ENCODE results near the gene PDIA6.

PDIA6 gene

DNA sequence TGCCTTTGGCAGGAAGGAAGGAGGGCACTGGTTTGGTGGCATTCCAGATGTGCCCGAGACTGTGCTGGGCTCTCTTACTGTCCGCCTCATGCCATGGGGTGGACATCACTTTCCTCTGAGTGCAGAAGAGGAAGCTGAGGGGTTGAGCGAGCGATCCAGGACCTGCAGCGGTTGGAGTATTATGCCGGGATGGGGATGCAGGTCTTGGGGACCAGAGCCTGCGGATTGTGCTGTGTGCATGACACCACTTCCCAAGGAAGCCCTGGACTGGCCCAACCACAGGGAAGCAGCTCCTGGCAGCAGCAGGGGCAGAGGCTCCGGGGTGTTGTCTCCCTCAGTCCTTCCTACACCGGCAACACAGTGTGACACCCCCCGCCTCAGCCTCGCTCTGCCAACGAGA lies 46.7 kb downstream of the PDIA6 start:
- Histone ChIP-seq H3K4me1 (peaks cover 34% of the 10 kb centered on the region), H3K27ac (no peak overlapping the region), H3K36me3 (no peaks in the 10 kb centered on the region), H3K27me3 (no peaks in the 10 kb centered on the region), H3K4me2 (no peak overlapping the region), H4K20me1 (no peaks in the 10 kb centered on the region), H3K9me3 (no peaks in the 10 kb centered on the region), H3K9ac (no peak overlapping the region), H3K4me3 (no peak overlapping the region)
- TF ChIP-seq Cebpa-rat (IDR thresholded peaks at IDR 0.05) = no peak

DNA sequence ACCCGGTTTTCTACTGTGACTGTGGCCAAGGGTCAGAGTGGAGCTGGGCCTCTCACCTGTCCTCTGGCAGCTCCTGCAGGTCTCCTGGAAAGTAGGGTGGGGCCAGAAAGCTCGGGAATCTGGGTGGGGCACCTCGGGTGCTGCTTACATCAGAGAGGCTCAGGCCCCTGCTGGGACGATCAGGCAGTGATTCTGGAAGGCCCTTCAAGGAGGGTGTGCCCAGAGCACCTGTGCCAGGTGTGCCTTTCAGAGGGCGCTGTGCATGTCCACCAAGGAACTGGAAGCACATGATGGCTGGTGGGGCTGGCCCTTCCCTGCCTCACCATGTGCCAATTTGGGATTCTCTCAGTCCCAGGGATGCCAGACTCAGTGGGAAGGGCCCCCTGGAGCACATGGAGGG lies 47.1 kb downstream of the PDIA6 start:
- no peak overlapping the region for H3K9ac ChIP-seq
- H3K27me3 ChIP-seq = no peaks in the 10 kb centered on the region
- no peak for TF ChIP-seq Cebpa-rat (IDR thresholded peaks at IDR 0.05)
- no peak overlapping the region for H3K4me3 ChIP-seq
- H3K4me1 ChIP-seq = peaks cover 34% of the 10 kb centered on the region
- H4K20me1 ChIP-seq = no peaks in the 10 kb centered on the region
- no peak overlapping the region for H3K27ac ChIP-seq
- no peaks in the 10 kb centered on the region for H3K36me3 ChIP-seq
- no peaks in the 10 kb centered on the region for H3K9me3 ChIP-seq
- H3K4me2 ChIP-seq = peak overlapping the region; percentile 94; the same call in 1 of the 2 replicates

DNA sequence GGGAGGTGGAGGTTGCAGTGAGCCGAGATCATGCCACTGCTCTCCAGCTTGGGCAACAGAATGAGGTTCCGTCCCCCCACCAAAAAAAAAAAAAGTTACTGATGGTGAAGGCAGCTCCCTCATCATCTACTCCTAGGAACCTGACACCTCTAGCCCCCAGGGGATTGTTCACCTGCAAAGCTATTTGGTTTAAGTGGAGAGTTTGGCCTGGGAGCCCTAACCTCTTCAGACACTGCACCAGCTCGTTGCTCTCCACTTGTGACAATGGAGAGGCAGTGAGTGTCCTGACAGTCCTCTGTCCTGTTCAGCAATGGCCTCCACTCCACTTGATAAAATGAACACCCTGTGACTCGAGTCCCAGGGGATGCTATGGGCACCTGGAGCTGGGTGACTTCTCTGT lies 47.7 kb downstream of the PDIA6 start:
- Histone ChIP-seq H3K9me3 (no peaks in the 10 kb centered on the region), H3K4me2 (peak overlapping the region; percentile 94)

DNA sequence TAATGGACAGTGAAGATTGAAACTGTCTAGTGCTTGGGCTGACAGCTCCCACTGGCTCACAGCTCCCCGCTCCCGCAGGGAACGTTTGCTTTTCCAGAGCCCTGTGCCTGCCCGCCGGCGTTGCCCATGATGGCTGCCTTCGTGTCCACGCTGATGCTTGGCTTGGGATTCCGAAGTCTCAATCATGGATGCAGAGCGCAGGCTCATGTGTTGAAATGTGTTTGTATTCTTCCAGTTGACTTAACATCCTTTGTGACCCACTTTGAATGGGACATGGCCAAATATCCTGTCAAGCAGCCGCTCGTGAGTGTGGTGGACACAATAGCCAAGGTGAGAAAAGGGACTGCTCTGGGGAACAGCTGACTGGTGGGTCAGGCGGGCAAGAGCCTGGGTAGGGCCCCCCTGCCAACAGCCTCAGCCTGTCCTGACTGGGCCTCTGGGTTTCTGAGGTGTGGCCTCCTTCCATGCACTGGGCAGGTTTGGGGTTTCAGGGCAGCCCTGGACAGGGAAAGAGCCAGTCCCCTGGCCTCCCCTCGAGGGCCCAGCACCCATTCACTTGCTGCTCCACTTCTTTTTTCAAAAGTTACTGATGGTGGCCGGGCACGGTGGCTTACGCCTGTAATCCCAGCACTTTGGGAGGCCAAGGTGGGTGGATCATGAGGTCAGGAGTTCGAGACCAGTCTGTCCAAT lies 48.3 kb downstream of the PDIA6 start:
- no peaks in the 10 kb centered on the region for H3K36me3 ChIP-seq
- no peak for TF ChIP-seq Cebpa-rat (IDR thresholded peaks at IDR 0.05)
- peak overlapping the region; percentile 72; the same call in 1 of the 2 replicates for H3K9ac ChIP-seq
- peak overlapping the region; percentile 73 for H3K27ac ChIP-seq
- H3K4me1 ChIP-seq = peaks cover 34% of the 10 kb centered on the region
- no peaks in the 10 kb centered on the region for H4K20me1 ChIP-seq
- no peaks in the 10 kb centered on the region for H3K27me3 ChIP-seq
- no peaks in the 10 kb centered on the region for H3K9me3 ChIP-seq
- H3K4me2 ChIP-seq = peak overlapping the region; percentile 94
- peak overlapping the region; percentile 42; the same call in 1 of the 2 replicates for H3K4me3 ChIP-seq

More for the DNA sequence above, 47.7 kb downstream of the PDIA6 start:
- Histone ChIP-seq H3K4me1 (peaks cover 34% of the 10 kb centered on the region), H3K4me3 (no peak overlapping the region), H3K9ac (no peak overlapping the region), H4K20me1 (no peaks in the 10 kb centered on the region), H3K36me3 (no peaks in the 10 kb centered on the region), H3K27me3 (no peaks in the 10 kb centered on the region), H3K27ac (no peak overlapping the region)
- no peak for TF ChIP-seq Cebpa-rat (IDR thresholded peaks at IDR 0.05)

DNA sequence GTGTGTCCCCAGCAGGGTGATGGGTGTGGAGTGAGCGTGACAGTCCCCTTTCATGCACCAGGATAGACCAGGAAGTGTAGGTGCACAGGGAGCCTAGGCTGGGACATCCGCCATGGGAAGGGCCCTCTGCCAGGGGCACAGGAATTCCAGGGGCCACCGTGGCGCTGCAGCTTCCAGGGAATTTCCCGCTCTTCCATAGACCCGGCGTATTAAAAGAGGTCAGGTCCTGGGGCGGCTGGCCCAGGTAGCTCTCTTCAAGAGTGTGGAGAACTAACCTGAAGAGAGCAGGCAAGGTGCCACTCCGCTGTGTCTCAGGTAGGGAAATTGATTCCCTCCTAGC lies 49.2 kb downstream of the PDIA6 start:
- peak overlapping the region; percentile 94 for H3K4me2 ChIP-seq
- no peaks in the 10 kb centered on the region for H3K9me3 ChIP-seq
- H3K4me1 ChIP-seq = peaks cover 34% of the 10 kb centered on the region
- H3K27me3 ChIP-seq = no peaks in the 10 kb centered on the region
- H3K4me3 ChIP-seq = peak overlapping the region; percentile 42; the same call in 1 of the 2 replicates
- H3K9ac ChIP-seq = peak overlapping the region; percentile 72
- H3K36me3 ChIP-seq = no peaks in the 10 kb centered on the region
- H3K27ac ChIP-seq = peak overlapping the region; percentile 73
- TF ChIP-seq Cebpa-rat (IDR thresholded peaks at IDR 0.05) = no peak
- no peaks in the 10 kb centered on the region for H4K20me1 ChIP-seq

DNA sequence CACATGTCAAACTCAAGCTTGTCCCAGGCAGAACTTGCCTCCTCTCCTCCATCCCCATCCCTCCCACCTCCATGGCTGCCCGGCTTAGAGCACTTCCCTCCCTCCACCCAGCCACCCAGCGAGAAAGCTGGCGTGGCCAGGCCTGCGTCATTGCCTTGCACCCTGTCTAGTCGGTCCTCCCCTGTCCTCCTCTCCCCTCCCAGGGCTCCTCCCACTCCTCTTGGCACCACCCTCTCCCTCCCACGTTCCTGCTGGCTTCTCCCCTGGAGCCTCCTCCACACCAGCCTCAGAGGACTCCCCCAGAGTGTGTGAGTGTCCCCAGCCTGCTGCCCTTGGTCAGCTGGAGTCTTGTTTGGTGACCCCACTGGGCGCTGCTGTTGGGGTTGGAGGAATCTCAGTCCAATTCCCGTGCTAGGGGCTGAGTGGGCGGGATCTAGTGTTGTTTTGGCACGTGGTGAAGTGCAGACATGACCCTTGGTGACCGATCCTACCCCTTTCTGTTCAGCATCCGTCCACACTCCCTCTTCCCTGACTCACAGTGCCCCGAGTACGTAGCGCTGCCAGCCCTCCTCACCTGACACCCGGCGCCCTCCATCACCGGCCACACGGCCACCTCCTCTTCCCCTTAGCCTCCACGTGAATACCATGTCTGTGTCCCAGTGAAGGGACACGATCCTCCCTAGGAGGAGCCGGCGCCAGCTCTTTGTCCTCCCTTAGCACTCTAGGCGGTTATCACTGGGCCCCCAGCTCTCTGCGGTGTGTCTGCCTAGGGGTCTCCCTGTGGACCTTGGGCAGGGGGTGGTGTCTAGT lies 49.7 kb downstream of the PDIA6 start:
- Histone ChIP-seq H3K9ac (peak overlapping the region; percentile 72), H3K4me3 (no peak overlapping the region), H3K4me2 (peak overlapping the region; percentile 94)

DNA sequence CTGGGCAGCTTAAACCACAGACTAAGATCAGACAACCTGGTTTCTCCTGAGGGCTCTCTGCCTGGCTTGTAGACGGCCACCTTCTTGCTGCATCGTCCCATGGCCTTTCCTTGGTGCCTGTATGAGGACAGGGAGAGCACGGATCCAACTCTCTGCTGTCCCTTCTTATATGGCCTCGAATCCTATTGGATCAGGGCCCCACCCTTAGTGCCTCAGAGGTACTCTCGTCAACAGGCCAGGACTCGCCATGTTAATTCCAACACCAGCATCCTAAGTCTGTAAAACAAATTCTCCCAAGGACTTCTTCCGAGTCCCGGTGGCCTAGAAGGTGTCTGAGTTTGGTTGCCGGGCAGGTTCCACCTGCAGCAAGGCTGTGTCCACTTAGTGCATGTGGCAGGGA lies 51.0 kb downstream of the PDIA6 start:
- Histone ChIP-seq H3K4me3 (no peak overlapping the region), H3K9me3 (no peaks in the 10 kb centered on the region), H3K27ac (no peak overlapping the region), H3K4me1 (peaks cover 34% of the 10 kb centered on the region), H3K9ac (no peak overlapping the region), H3K27me3 (no peaks in the 10 kb centered on the region), H4K20me1 (no peaks in the 10 kb centered on the region), H3K4me2 (no peak overlapping the region), H3K36me3 (no peaks in the 10 kb centered on the region)
- no peak for TF ChIP-seq Cebpa-rat (IDR thresholded peaks at IDR 0.05)

More for the DNA sequence above, 49.7 kb downstream of the PDIA6 start:
- H3K27ac ChIP-seq = peak overlapping the region; percentile 73
- no peak for TF ChIP-seq Cebpa-rat (IDR thresholded peaks at IDR 0.05)
- H4K20me1 ChIP-seq = no peaks in the 10 kb centered on the region
- H3K4me1 ChIP-seq = peaks cover 34% of the 10 kb centered on the region
- no peaks in the 10 kb centered on the region for H3K27me3 ChIP-seq
- no peaks in the 10 kb centered on the region for H3K9me3 ChIP-seq
- H3K36me3 ChIP-seq = no peaks in the 10 kb centered on the region

DNA sequence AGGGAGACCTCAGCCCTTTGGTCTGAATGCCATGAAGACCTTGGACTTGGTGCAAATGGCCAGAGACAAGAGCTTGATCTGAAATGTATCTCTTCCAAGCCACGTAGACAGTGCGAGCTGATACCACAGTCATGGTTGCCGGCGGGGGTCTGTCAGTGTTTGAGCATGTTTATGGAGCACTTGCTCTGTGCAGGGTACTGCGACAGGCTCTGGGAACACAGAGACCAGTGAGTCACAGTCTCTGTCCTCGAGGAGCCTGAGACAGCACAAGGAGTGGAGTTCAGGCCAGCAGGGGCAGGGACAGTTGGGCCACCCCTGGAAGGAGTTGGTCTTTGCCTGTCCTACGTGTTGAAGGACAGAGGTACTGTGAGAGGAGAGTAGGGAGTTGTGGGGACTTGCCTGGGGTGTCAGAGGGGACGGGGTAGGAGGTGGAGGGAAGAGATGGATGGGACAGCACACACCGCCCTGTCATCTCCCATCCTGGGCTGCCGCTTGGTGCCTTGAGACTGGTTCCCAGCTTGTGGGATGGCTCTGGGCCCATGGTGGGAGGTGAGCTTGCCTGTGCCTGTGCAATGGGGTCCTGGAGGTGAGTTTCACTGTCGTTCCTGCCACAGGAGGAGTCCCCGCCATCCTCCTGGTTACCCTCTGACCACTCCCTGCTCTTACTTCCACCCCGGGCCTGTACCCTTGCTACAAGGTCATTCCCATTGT lies 51.6 kb downstream of the PDIA6 start:
- Histone ChIP-seq H3K9me3 (no peaks in the 10 kb centered on the region), H3K4me3 (no peak overlapping the region), H3K27me3 (no peaks in the 10 kb centered on the region), H3K4me1 (peaks cover 34% of the 10 kb centered on the region), H3K9ac (no peak overlapping the region), H3K36me3 (no peaks in the 10 kb centered on the region), H4K20me1 (no peaks in the 10 kb centered on the region), H3K4me2 (no peak overlapping the region), H3K27ac (no peak overlapping the region)
- no peak for TF ChIP-seq Cebpa-rat (IDR thresholded peaks at IDR 0.05)

DNA sequence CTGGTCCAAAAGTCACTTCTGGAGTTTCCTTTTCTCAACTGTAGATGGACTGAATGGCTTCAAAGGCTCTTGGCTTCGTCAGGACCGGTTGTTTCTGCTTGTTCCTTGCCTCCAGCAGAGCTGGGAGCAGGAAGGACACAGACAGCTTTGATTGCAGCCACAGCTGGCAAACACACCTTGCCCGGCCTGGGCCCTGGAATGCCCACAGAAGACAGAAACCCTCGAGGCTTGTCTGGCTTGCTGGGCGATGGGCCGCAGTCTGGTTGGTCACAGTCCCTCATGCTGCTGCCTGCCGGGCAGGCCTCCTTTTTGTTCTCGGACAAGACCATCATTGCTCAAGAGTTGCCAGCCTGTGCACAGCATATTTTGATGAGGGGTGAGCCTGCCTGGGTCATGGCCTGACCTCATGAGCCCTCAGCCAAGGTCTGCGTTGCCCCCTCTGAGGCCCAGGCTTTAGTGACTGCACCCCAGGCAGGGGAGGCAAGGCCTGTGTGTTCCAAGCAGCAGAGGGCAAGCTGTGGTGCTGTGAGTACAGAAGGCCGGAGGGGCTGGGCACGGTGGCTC lies 53.4 kb downstream of the PDIA6 start:
- Histone ChIP-seq H3K4me1 (peaks cover 19% of the 10 kb centered on the region), H4K20me1 (no peaks in the 10 kb centered on the region), H3K27ac (no peak overlapping the region), H3K27me3 (no peaks in the 10 kb centered on the region), H3K9ac (no peak overlapping the region), H3K9me3 (no peaks in the 10 kb centered on the region), H3K4me2 (no peak overlapping the region), H3K36me3 (no peaks in the 10 kb centered on the region), H3K4me3 (no peak overlapping the region)
- no peak for TF ChIP-seq Cebpa-rat (IDR thresholded peaks at IDR 0.05)
